ENCODE data around the gene SDCBP2.

DNA sequence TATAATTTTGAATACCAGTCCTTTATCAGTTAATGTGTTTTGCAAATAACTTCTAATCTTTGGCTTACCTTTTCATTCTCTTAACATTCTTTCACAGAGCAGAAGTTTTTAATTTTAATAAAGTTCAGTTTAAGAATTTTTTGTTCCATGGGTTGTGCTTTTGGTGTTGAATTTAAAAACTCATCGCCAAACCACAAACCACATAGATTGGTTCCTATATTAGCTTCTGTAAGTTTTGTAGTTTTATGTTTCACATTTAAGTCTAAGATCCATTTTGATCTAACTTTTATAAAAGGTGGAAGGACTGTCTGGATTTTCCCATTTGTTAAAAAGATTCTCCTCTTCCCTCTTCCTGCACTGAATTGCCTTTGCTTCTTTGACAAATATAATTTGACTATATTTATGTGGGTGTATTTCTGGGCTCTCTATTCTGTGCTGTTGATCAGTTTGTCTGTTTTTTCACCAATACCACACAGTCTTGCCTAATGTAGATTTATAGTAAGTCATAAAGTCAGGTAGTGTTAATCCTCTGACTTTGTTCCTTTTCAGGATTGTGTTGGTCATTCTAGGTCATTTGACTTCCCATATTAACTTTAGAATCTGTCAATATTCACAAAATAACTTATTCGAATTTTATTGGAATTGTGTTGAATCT is 17.5 kb upstream of the SDCBP2 start:
- no peak for TF ChIP-seq POLR2A (IDR thresholded peaks at IDR 0.05; ENCODE audit: low read depth, low read length)
- TF ChIP-seq TAF1 (IDR thresholded peaks at IDR 0.05; ENCODE audit: low read depth, low read length), result no peak
- TF ChIP-seq POU2F2 (IDR thresholded peaks at IDR 0.05; ENCODE audit: low read depth, low read length), result no peak
- TF ChIP-seq POLR2AphosphoS5 (IDR thresholded peaks at IDR 0.05; ENCODE audit: low read depth, low read length), result no peak
